AG04450 (cell line): Measurements from ENCODE around the gene SLC6A11. TPM values are rescaled to one million over a fixed set of nuclear protein-coding genes. Genes with fewer than 3 reads are reported as not detected.
A peak's percentile ranks its signal among the peaks of the same experiment; 100 is the strongest.

Source experiments
- CTCF ChIA-PET: fragments of 300-600, 350-600 bp; formaldehyde crosslinking; extraction: SDS; loops from one replicate; lab custom pipeline; 2022; ENCODE audit warnings: antibody characterized with exemption, inconsistent platforms; lab: Charles Lee
- POLR2A ChIA-PET: fragments of 350-600 bp; formaldehyde crosslinking; extraction: SDS; loops from one replicate; lab custom pipeline; 2021; ENCODE audit warnings: antibody characterized with exemption, inconsistent platforms; lab: Yijun Ruan, JAX
- DNase-seq: peaks from one replicate; pipeline ENCODE4 v3.0.0-alpha.2; 2011; ENCODE audit warnings: low read depth, low spot score
- H3K27ac ChIP-seq: one replicate; pipeline ENCODE4 v1.5.1; 2012; ENCODE audit warnings: low read depth, low read length, control low read depth
- H3K27me3 ChIP-seq: one replicate; pipeline ENCODE4 v1.6.0; 2012; ENCODE audit warnings: low read length; ENCODE audit not compliant: control insufficient read depth, insufficient read depth
- H3K4me3 ChIP-seq: 2 replicates; pipeline ENCODE4 v1.5.1; 2011; ENCODE audit warnings: mild to moderate bottlenecking, low read depth, low read length, control low read depth
- H3K9me3 ChIP-seq: 2 replicates; pipeline ENCODE4 v1.5.1; 2012; ENCODE audit warnings: low read length; ENCODE audit not compliant: control insufficient read depth, insufficient read depth
- polyA plus RNA-seq: library from polyadenylated mRNA; depleted of rRNA; stranded (reverse); fragments of >200 nt; gene quantifications from 2 replicates; pipeline ENCODE4 v1.2.3, GENCODE V29; 2011
- TF ChIP-seq, protein P1 (sequence below): IDR thresholded peaks from 2 replicates; pipeline ENCODE4 v1.5.1; 2011; ENCODE audit warnings: low read depth, low read length, control low read depth, inconsistent platforms

The SLC6A11 gene
- polyA plus RNA-seq, 1 experiment = not detected

DNA sequence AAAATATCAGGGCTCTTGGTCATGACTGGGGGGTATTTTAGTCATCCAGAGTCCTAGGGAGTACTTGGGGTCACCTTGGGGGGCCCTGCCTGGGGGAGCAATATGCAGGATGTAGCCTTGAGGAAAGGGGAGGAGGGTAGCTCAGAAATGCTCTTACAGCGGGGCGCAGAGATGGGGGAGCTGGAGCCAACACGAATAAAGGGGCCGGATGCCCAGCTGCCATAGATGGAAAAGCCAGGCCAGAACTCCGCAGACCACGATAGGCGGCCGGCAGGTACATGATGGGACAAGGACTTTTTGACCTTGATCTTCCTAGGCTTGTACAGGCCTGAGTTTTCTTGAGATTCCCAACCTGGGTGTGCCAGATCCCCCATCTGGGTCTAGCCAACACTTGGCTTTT lies 128.8 kb downstream of the SLC6A11 start:
- H3K27ac ChIP-seq = no peak overlapping the region
- ChIA-PET POLR2A (no interaction called here), CTCF (interaction anchor here (0.8 to 5.7 kb wide), 7 partner anchors 13 to 390 kb away, joined by 3 to 51 read pairs (median 9); no protein-coding TSS in a partner anchor)
- TF ChIP-seq, protein P1, sequence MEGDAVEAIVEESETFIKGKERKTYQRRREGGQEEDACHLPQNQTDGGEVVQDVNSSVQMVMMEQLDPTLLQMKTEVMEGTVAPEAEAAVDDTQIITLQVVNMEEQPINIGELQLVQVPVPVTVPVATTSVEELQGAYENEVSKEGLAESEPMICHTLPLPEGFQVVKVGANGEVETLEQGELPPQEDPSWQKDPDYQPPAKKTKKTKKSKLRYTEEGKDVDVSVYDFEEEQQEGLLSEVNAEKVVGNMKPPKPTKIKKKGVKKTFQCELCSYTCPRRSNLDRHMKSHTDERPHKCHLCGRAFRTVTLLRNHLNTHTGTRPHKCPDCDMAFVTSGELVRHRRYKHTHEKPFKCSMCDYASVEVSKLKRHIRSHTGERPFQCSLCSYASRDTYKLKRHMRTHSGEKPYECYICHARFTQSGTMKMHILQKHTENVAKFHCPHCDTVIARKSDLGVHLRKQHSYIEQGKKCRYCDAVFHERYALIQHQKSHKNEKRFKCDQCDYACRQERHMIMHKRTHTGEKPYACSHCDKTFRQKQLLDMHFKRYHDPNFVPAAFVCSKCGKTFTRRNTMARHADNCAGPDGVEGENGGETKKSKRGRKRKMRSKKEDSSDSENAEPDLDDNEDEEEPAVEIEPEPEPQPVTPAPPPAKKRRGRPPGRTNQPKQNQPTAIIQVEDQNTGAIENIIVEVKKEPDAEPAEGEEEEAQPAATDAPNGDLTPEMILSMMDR = no peak
- no peak overlapping the region for H3K4me3 ChIP-seq
- no peak for DNase-seq
- peaks cover 6% of the 10 kb centered on the region for H3K27me3 ChIP-seq
- peaks cover 4% of the 10 kb centered on the region; the same call in 1 of the 2 replicates for H3K9me3 ChIP-seq

DNA sequence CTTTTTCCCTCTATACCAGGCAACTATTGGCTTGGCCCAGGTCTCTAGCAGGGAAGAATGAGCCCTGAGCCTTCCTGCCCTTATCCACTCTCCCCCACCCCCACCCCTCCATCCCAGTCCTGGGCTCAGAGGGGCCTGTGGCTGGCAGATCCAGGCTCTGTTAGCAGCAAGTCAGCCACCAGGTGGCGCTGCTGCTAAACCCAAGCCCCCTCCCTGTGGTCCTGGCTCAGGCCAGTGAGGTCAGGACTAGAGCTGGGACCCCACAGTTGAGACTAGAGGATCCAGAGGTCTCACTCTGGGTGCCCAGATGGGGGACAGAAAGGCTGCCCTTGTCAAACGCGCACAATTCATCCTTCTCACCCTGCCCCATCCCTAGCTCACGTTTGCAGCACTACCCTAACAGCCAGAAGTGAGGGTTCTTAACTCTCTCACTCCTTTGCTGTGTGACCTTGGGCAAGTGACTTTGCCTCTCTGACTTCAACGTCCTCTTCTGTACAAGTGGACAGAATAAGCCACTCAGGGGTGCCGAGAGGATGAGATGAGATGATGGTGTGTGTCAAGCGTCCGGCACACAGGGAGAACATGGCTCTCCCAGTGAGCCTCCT lies 129.8 kb downstream of the SLC6A11 start:
- TF ChIP-seq, protein P1 = peak; percentile 78
- peaks cover 4% of the 10 kb centered on the region; the same call in 1 of the 2 replicates for H3K9me3 ChIP-seq
- peak; percentile 6 for DNase-seq
- no peak overlapping the region for H3K27ac ChIP-seq
- peaks cover 5% of the 10 kb centered on the region for H3K27me3 ChIP-seq
- H3K4me3 ChIP-seq = no peak overlapping the region
- CTCF ChIA-PET = interaction anchor here (0.8 to 5.7 kb wide), 10 partner anchors 13 to 389 kb away, joined by 3 to 51 read pairs (median 6); no protein-coding TSS in a partner anchor
- POLR2A ChIA-PET = no interaction called here

GRCh38 chr3:10946526-10946925 lies 130.5 kb downstream of the SLC6A11 start:
- Histone ChIP-seq H3K9me3 (peaks cover 4% of the 10 kb centered on the region; the same call in 1 of the 2 replicates), H3K27ac (no peak overlapping the region), H3K4me3 (no peak overlapping the region), H3K27me3 (peaks cover 7% of the 10 kb centered on the region)
- no peak for DNase-seq
- ChIA-PET POLR2A (no interaction called here), CTCF (interaction anchor here (0.8 to 5.7 kb wide), 8 partner anchors 13 to 388 kb away, joined by 3 to 51 read pairs (median 8); no protein-coding TSS in a partner anchor)
- TF ChIP-seq, protein P1 = no peak

- TF ChIP-seq, protein P1 = no peak
- peaks cover 4% of the 10 kb centered on the region for H3K27me3 ChIP-seq
- no peaks in the 10 kb centered on the region for H3K9me3 ChIP-seq
- ChIA-PET POLR2A (no interaction called here), CTCF (interaction anchor here (3.9 kb wide), 1 partner anchor 112 kb away, joined by 49 read pairs; no protein-coding TSS in a partner anchor)
- no peak overlapping the region for H3K4me3 ChIP-seq
- no peak overlapping the region for H3K27ac ChIP-seq
- DNase-seq = no peak
These were observed 132.3 kb downstream of the SLC6A11 start for GRCh38 chr3:10948326-10948725.

DNA sequence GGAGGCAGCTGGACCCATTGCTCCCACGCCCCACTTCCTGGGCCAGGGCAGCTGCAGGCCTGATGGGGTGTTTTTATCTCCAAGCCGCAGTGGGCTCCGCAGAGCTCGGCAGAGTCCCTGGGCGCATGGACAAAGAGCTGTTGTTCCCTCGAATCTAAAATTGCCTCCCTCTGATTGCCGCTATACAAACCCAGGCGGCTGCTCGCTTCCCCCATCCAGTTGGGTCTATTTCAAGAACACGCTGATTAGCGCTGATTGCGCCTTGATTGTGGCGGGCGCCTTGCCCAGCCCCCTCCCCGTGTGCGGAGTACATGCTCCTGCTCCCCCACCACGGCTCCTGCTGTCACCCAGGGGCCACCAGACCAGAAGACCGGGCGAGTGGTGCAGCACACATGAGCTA lies 133.2 kb downstream of the SLC6A11 start:
- Histone ChIP-seq H3K4me3 (no peak overlapping the region), H3K27ac (no peak overlapping the region), H3K27me3 (peaks cover 4% of the 10 kb centered on the region), H3K9me3 (no peaks in the 10 kb centered on the region)
- ChIA-PET CTCF (interaction anchor here (1.0 to 3.9 kb wide), 3 partner anchors 34 to 386 kb away, joined by 3 to 49 read pairs (median 10); no protein-coding TSS in a partner anchor), POLR2A (no interaction called here)
- TF ChIP-seq, protein P1 = no peak
- no peak for DNase-seq
